ENCODE results near the gene FAM120A.

Gene FAM120A

GRCh38 chr9:93601666-93602065, 150.2 kb downstream of the FAM120A start:
- H3K4me3 ChIP-seq (ENCODE audit: low read depth, low read length): no peak overlapping the region
- no peak for TF ChIP-seq CTCF (IDR thresholded peaks at IDR 0.05; ENCODE audit: borderline replicate concordance, insufficient read depth, low read depth, low read length)

GRCh38 chr9:93603011-93603410, 151.5 kb downstream of the FAM120A start:
- no peak overlapping the region for H3K4me3 ChIP-seq (ENCODE audit: low read depth, low read length)
- no peak for TF ChIP-seq CTCF (IDR thresholded peaks at IDR 0.05; ENCODE audit: borderline replicate concordance, insufficient read depth, low read depth, low read length)

- no peak for TF ChIP-seq CTCF (IDR thresholded peaks at IDR 0.05; ENCODE audit: borderline replicate concordance, insufficient read depth, low read depth, low read length)
- H3K4me3 ChIP-seq (ENCODE audit: low read depth, low read length): no peak overlapping the region
These were observed 152.4 kb downstream of the FAM120A start for GRCh38 chr9:93603906-93604326.

GRCh38 chr9:93606187-93606586, 154.7 kb downstream of the FAM120A start:
- no peak overlapping the region for H3K4me3 ChIP-seq (ENCODE audit: low read depth, low read length)
- no peak for TF ChIP-seq CTCF (IDR thresholded peaks at IDR 0.05; ENCODE audit: borderline replicate concordance, insufficient read depth, low read depth, low read length)

GRCh38 chr9:93610206-93610605, 158.7 kb downstream of the FAM120A start:
- no peak for TF ChIP-seq CTCF (IDR thresholded peaks at IDR 0.05; ENCODE audit: borderline replicate concordance, insufficient read depth, low read depth, low read length)
- H3K4me3 ChIP-seq (ENCODE audit: low read depth, low read length): no peak overlapping the region

GRCh38 chr9:93612052-93612795, 160.7 kb downstream of the FAM120A start:
- no peak for TF ChIP-seq CTCF (IDR thresholded peaks at IDR 0.05; ENCODE audit: borderline replicate concordance, insufficient read depth, low read depth, low read length)
- H3K4me3 ChIP-seq (ENCODE audit: low read depth, low read length): no peak overlapping the region

GRCh38 chr9:93612796-93613154, 161.3 kb downstream of the FAM120A start:
- no peak for TF ChIP-seq CTCF (IDR thresholded peaks at IDR 0.05; ENCODE audit: borderline replicate concordance, insufficient read depth, low read depth, low read length)

More at GRCh38 chr9:93612796-93613154, 161.3 kb downstream of the FAM120A start:
- no peak overlapping the region for H3K4me3 ChIP-seq (ENCODE audit: low read depth, low read length)
